Mesenchymal stem cell (in vitro differentiated cells and primary cell): ENCODE results near the gene MRPL38.

Source experiments
- DNase-seq: peaks from one replicate; pipeline ENCODE4 v3.0.0-alpha.2; 2013
- H2AFZ ChIP-seq: one replicate; pipeline ENCODE4 v1.6.1; 2013; ENCODE audit warnings: low read depth, mild to moderate bottlenecking, control low read depth, inconsistent platforms, low read length, moderate library complexity
- H2AK5ac ChIP-seq: 2 replicates; pipeline ENCODE4 v1.6.1; 2013; ENCODE audit warnings: low read length, moderate library complexity, mild to moderate bottlenecking, inconsistent platforms; ENCODE audit not compliant: severe bottlenecking
- H2BK120ac ChIP-seq: one replicate; pipeline ENCODE4 v1.6.1; 2013; ENCODE audit warnings: low read depth, mild to moderate bottlenecking, inconsistent platforms, low read length, moderate library complexity
- H2BK12ac ChIP-seq, 2 experiments: one replicate each; pipeline ENCODE4 v1.6.1; 2013; ENCODE audit warnings: inconsistent platforms in 2 of 2, low read length in 2 of 2, mild to moderate bottlenecking in 2 of 2, moderate library complexity in 2 of 2, control low read depth in 1 of 2
- H2BK15ac ChIP-seq: one replicate; pipeline ENCODE4 v1.6.1; 2013; ENCODE audit warnings: mild to moderate bottlenecking, low read depth, inconsistent platforms; ENCODE audit not compliant: poor library complexity, severe bottlenecking
- H2BK5ac ChIP-seq: 2 replicates; pipeline ENCODE4 v1.6.1; 2013; ENCODE audit warnings: low read depth, mild to moderate bottlenecking, low read length, control low read depth, inconsistent platforms; ENCODE audit not compliant: poor library complexity, severe bottlenecking
- H3K14ac ChIP-seq, 2 experiments: one replicate each; pipeline ENCODE4 v1.6.1; 2013; ENCODE audit warnings: inconsistent platforms in 2 of 2, low read length in 2 of 2, control low read depth in 1 of 2, mild to moderate bottlenecking in 1 of 2, moderate library complexity in 1 of 2
- H3K18ac ChIP-seq, 2 experiments: one replicate each; pipeline ENCODE4 v1.6.1; 2013; ENCODE audit warnings: inconsistent platforms in 2 of 2, low read length in 2 of 2, control low read depth in 1 of 2, low read depth in 1 of 2, mild to moderate bottlenecking in 1 of 2
- H3K23ac ChIP-seq, 2 experiments: one replicate each; pipeline ENCODE4 v1.6.1; 2013; ENCODE audit warnings: inconsistent platforms in 2 of 2, low read length in 2 of 2, mild to moderate bottlenecking in 2 of 2, moderate library complexity in 2 of 2, control low read depth in 1 of 2
- H3K27ac ChIP-seq: 2 replicates; pipeline ENCODE4 v1.5.1; 2013; ENCODE audit warnings: mild to moderate bottlenecking, moderate library complexity, low read length, control low read depth, inconsistent platforms; ENCODE audit not compliant: poor library complexity, severe bottlenecking
- H3K27me3 ChIP-seq, 2 experiments: 2 replicates each; pipeline versions ENCODE4 v1.6.1 to v1.7.0; 2013; ENCODE audit warnings: low read length in 2 of 2, mild to moderate bottlenecking in 2 of 2, moderate library complexity in 2 of 2, control low read depth in 1 of 2, inconsistent platforms in 1 of 2; ENCODE audit not compliant: control insufficient read depth in 1 of 2, insufficient read depth in 1 of 2
- H3K36me3 ChIP-seq, 2 experiments: 2 replicates each; pipeline versions ENCODE4 v1.6.1 to v1.7.0; 2013; ENCODE audit warnings: low read length in 2 of 2, control low read depth in 1 of 2, inconsistent platforms in 1 of 2, low read depth in 1 of 2, mild to moderate bottlenecking in 1 of 2; ENCODE audit not compliant: insufficient read depth in 2 of 2, control insufficient read depth in 1 of 2
- H3K4ac ChIP-seq, 2 experiments: one replicate each; pipeline ENCODE4 v1.6.1; 2013; ENCODE audit warnings: inconsistent platforms in 2 of 2, low read length in 2 of 2, mild to moderate bottlenecking in 2 of 2, moderate library complexity in 2 of 2, control low read depth in 1 of 2, low read depth in 1 of 2
- H3K4me1 ChIP-seq: 2 replicates; pipeline ENCODE4 v1.6.1; 2013; ENCODE audit warnings: low read depth, low read length, control low read depth; ENCODE audit not compliant: control insufficient read depth, insufficient read depth
- H3K4me2 ChIP-seq: 2 replicates; pipeline ENCODE4 v1.6.1; 2013; ENCODE audit warnings: low read length, mild to moderate bottlenecking, inconsistent platforms; ENCODE audit not compliant: poor library complexity, severe bottlenecking
- H3K4me3 ChIP-seq, 2 experiments: 2 replicates each; pipeline versions ENCODE4 v1.5.1 to v1.7.0; 2013; ENCODE audit warnings: low read length in 2 of 2, mild to moderate bottlenecking in 2 of 2, control low read depth in 1 of 2, low read depth in 1 of 2; ENCODE audit not compliant: insufficient read depth in 1 of 2
- H3K79me1 ChIP-seq: replicated peaks from 2 replicates; pipeline ENCODE4 v1.6.1; 2013; ENCODE audit warnings: mild to moderate bottlenecking, control low read depth, low read length, inconsistent platforms; ENCODE audit not compliant: poor library complexity, severe bottlenecking
- H3K9ac ChIP-seq: 2 replicates; pipeline ENCODE4 v1.7.0; 2013; ENCODE audit warnings: mild to moderate bottlenecking, low read length, moderate library complexity
- H3K9me3 ChIP-seq: 2 replicates; pipeline ENCODE4 v1.7.0; 2013; ENCODE audit warnings: mild to moderate bottlenecking, low read length; ENCODE audit not compliant: control insufficient read depth
- H4K8ac ChIP-seq: one replicate; pipeline ENCODE4 v1.6.1; 2013; ENCODE audit warnings: inconsistent platforms, mild to moderate bottlenecking, low read length, moderate library complexity
- H4K91ac ChIP-seq: one replicate; pipeline ENCODE4 v1.6.1; 2013; ENCODE audit warnings: mild to moderate bottlenecking, low read length, inconsistent platforms
- WGBS: methylation state at CpG from one replicate; pipeline ENCODE4 v1.1.7; 2013; ENCODE audit warnings: mixed read lengths; 5-methylcytosine and 5-hydroxymethylcytosine counted together

Gene MRPL38

GRCh38 chr17:75919611-75920010 lies 14.9 kb upstream of the MRPL38 start:
- Histone ChIP-seq H3K9me3 (no peaks in the 10 kb centered on the region), H2AK5ac (no peak overlapping the region), H3K4me2 (no peak overlapping the region), H3K4ac (no peak overlapping the region), H2BK15ac (no peak overlapping the region), H3K18ac (no peak overlapping the region), H2BK120ac (no peak overlapping the region), H3K23ac (no peak overlapping the region), H3K14ac (no peak overlapping the region), H2AFZ (no peak overlapping the region), H3K79me1 (no peaks in the 10 kb centered on the region), H2BK12ac (no peak overlapping the region), H3K27me3 (no peaks in the 10 kb centered on the region), H3K4me1 (peaks cover 4% of the 10 kb centered on the region), H3K36me3 (peaks cover 27 to 41% of the 10 kb centered on the region in 2 experiments), H2BK5ac (no peak overlapping the region), H4K91ac (no peak overlapping the region), H4K8ac (no peak overlapping the region), H3K27ac (no peak overlapping the region), H3K9ac (no peak overlapping the region), H3K4me3 (no peak overlapping the region)
- 97% methylated on average over 22 of the region's 22 CpGs for WGBS
- DNase-seq, result no peak

- H4K91ac ChIP-seq, result peak overlapping the region; percentile 4
- H2BK12ac ChIP-seq, result no peak overlapping the region
- H2AK5ac ChIP-seq, result no peak overlapping the region
- H3K18ac ChIP-seq, result no peak overlapping the region
- no peak overlapping the region for H3K4me3 ChIP-seq
- H3K4ac ChIP-seq, result no peak overlapping the region
- H2BK5ac ChIP-seq, result no peak overlapping the region
- H3K79me1 ChIP-seq, result no peaks in the 10 kb centered on the region
- H3K14ac ChIP-seq, result no peak overlapping the region
- DNase-seq, result no peak
- H2BK15ac ChIP-seq, result no peak overlapping the region
- H3K4me2 ChIP-seq, result no peak overlapping the region
- H2AFZ ChIP-seq, result no peak overlapping the region
- H3K4me1 ChIP-seq, result peaks cover 4% of the 10 kb centered on the region
- no peak overlapping the region for H3K27ac ChIP-seq
- H3K9ac ChIP-seq, result no peak overlapping the region
- peaks cover 36 to 48% of the 10 kb centered on the region in 2 experiments for H3K36me3 ChIP-seq
- H4K8ac ChIP-seq, result no peak overlapping the region
- no peaks in the 10 kb centered on the region for H3K9me3 ChIP-seq
- H2BK120ac ChIP-seq, result no peak overlapping the region
- no peak overlapping the region for H3K23ac ChIP-seq
- 97% methylated on average over 31 of the region's 31 CpGs for WGBS
- no peaks in the 10 kb centered on the region for H3K27me3 ChIP-seq
Observed at GRCh38 chr17:75917917-75918445, 13.3 kb upstream of the MRPL38 start.

- H3K9ac ChIP-seq, result no peak overlapping the region
- no peak overlapping the region for H2AFZ ChIP-seq
- peaks cover 31 to 44% of the 10 kb centered on the region in 2 experiments for H3K36me3 ChIP-seq
- H4K8ac ChIP-seq, result no peak overlapping the region
- no peak overlapping the region for H3K4me3 ChIP-seq
- H3K27ac ChIP-seq, result no peak overlapping the region
- H2BK120ac ChIP-seq, result no peak overlapping the region
- no peaks in the 10 kb centered on the region for H3K79me1 ChIP-seq
- H3K18ac ChIP-seq, result no peak overlapping the region
- H3K9me3 ChIP-seq, result no peaks in the 10 kb centered on the region
- no peak overlapping the region for H4K91ac ChIP-seq
- H3K14ac ChIP-seq, result no peak overlapping the region
- H2AK5ac ChIP-seq, result no peak overlapping the region
- no peak overlapping the region for H2BK15ac ChIP-seq
- H3K4ac ChIP-seq, result no peak overlapping the region
- H3K23ac ChIP-seq, result no peak overlapping the region
- H3K4me1 ChIP-seq, result peaks cover 4% of the 10 kb centered on the region
- H3K4me2 ChIP-seq, result no peak overlapping the region
- no peak overlapping the region for H2BK5ac ChIP-seq
- DNase-seq, result no peak
- WGBS, result 87% methylated on average over 22 of the region's 23 CpGs
- H3K27me3 ChIP-seq, result no peaks in the 10 kb centered on the region
- H2BK12ac ChIP-seq, result no peak overlapping the region
Observed at GRCh38 chr17:75917141-75917916, 12.6 kb upstream of the MRPL38 start.

GRCh38 chr17:75915268-75915667 lies 10.6 kb upstream of the MRPL38 start:
- Histone ChIP-seq H3K4ac (no peak overlapping the region), H2BK5ac (no peak overlapping the region), H4K91ac (peak overlapping the region; percentile 56), H2BK12ac (no peak overlapping the region), H3K9ac (no peak overlapping the region), H2AFZ (no peak overlapping the region), H3K36me3 (peaks cover 38 to 46% of the 10 kb centered on the region in 2 experiments), H3K4me2 (no peak overlapping the region), H3K23ac (no peak overlapping the region), H3K79me1 (no peaks in the 10 kb centered on the region), H3K14ac (peak overlapping the region in 1 of 2 experiments; percentile 26), H4K8ac (no peak overlapping the region), H2BK15ac (no peak overlapping the region), H2AK5ac (no peak overlapping the region), H2BK120ac (no peak overlapping the region), H3K4me1 (peaks cover 5% of the 10 kb centered on the region), H3K27ac (no peak overlapping the region), H3K4me3 (no peak overlapping the region), H3K18ac (no peak overlapping the region), H3K27me3 (no peaks in the 10 kb centered on the region), H3K9me3 (no peaks in the 10 kb centered on the region)
- no peak for DNase-seq
- 97% methylated on average over 8 of the region's 8 CpGs for WGBS
